Effector memory CD4-positive, alpha-beta T cell (primary cell): ENCODE data around the gene MOB2.

Experiments
- DNase-seq, 3 donors: peaks; one replicate each; pipeline ENCODE4 v3.0.0-alpha.2; 2020
- H3K27ac ChIP-seq: 2 replicates; pipeline ENCODE4 v1.7.0; 2013; ENCODE audit warnings: mild to moderate bottlenecking, low read length, moderate library complexity; ENCODE audit not compliant: insufficient read depth, poor library complexity, severe bottlenecking
- H3K27me3 ChIP-seq: replicated peaks from 2 replicates; pipeline ENCODE4 v1.7.0; 2013; ENCODE audit warnings: mild to moderate bottlenecking, low read length; ENCODE audit not compliant: insufficient read depth, control insufficient read depth, poor library complexity, severe bottlenecking
- H3K36me3 ChIP-seq: 2 replicates; pipeline ENCODE4 v1.7.0; 2013; ENCODE audit warnings: mild to moderate bottlenecking, low read length, moderate library complexity; ENCODE audit not compliant: control insufficient read depth, insufficient read depth
- H3K4me1 ChIP-seq: 2 replicates; pipeline ENCODE4 v1.7.0; 2013; ENCODE audit warnings: low read length, mild to moderate bottlenecking; ENCODE audit not compliant: control insufficient read depth, insufficient read depth, poor library complexity, severe bottlenecking
- H3K4me3 ChIP-seq: 2 replicates; pipeline ENCODE4 v1.7.0; 2013; ENCODE audit warnings: low read length, low read depth, mild to moderate bottlenecking; ENCODE audit not compliant: insufficient read depth, poor library complexity, severe bottlenecking
- H3K9me3 ChIP-seq: 2 replicates; pipeline ENCODE4 v1.7.0; 2013; ENCODE audit warnings: mild to moderate bottlenecking, low read length, moderate library complexity; ENCODE audit not compliant: control insufficient read depth

Gene MOB2

GRCh38 chr11:1480555-1481482 is 5.8 kb downstream of the MOB2 start:
- DNase-seq = no peak
- H3K27ac ChIP-seq = no peak overlapping the region
- no peak overlapping the region for H3K4me3 ChIP-seq
- H3K36me3 ChIP-seq = peaks cover 62% of the 10 kb centered on the region
- no peaks in the 10 kb centered on the region for H3K9me3 ChIP-seq
- H3K4me1 ChIP-seq = no peaks in the 10 kb centered on the region
- no peaks in the 10 kb centered on the region for H3K27me3 ChIP-seq

- Histone ChIP-seq H3K4me1 (no peaks in the 10 kb centered on the region), H3K27me3 (no peaks in the 10 kb centered on the region), H3K27ac (no peak overlapping the region), H3K36me3 (peaks cover 68% of the 10 kb centered on the region), H3K9me3 (no peaks in the 10 kb centered on the region), H3K4me3 (no peak overlapping the region)
- DNase-seq = no peak
Measured at GRCh38 chr11:1480191-1480554, 6.4 kb downstream of the MOB2 start.

GRCh38 chr11:1479678-1480118 is 6.9 kb downstream of the MOB2 start:
- Histone ChIP-seq H3K9me3 (no peaks in the 10 kb centered on the region), H3K4me3 (no peak overlapping the region), H3K36me3 (peaks cover 73% of the 10 kb centered on the region), H3K27ac (no peak overlapping the region), H3K4me1 (no peaks in the 10 kb centered on the region), H3K27me3 (no peaks in the 10 kb centered on the region)
- DNase-seq = no peak

- DNase-seq = no peak
- Histone ChIP-seq H3K9me3 (no peaks in the 10 kb centered on the region), H3K4me3 (no peak overlapping the region), H3K27ac (no peak overlapping the region), H3K27me3 (no peaks in the 10 kb centered on the region), H3K4me1 (no peaks in the 10 kb centered on the region), H3K36me3 (peaks cover 78% of the 10 kb centered on the region)
Measured at GRCh38 chr11:1479006-1479677, 7.4 kb downstream of the MOB2 start.

- Histone ChIP-seq H3K4me3 (no peak overlapping the region), H3K27me3 (no peaks in the 10 kb centered on the region), H3K9me3 (no peaks in the 10 kb centered on the region), H3K36me3 (peaks cover 83% of the 10 kb centered on the region), H3K4me1 (no peaks in the 10 kb centered on the region), H3K27ac (no peak overlapping the region)
- DNase-seq = no peak
Measured at GRCh38 chr11:1478544-1478943, 8.0 kb downstream of the MOB2 start.

- Histone ChIP-seq H3K4me1 (no peaks in the 10 kb centered on the region), H3K27me3 (no peaks in the 10 kb centered on the region), H3K9me3 (no peaks in the 10 kb centered on the region), H3K4me3 (no peak overlapping the region), H3K27ac (no peak overlapping the region), H3K36me3 (peaks cover 85% of the 10 kb centered on the region)
- DNase-seq = no peak
Measured at GRCh38 chr11:1478011-1478410, 8.6 kb downstream of the MOB2 start.

- Histone ChIP-seq H3K27ac (no peak overlapping the region), H3K27me3 (no peaks in the 10 kb centered on the region), H3K9me3 (no peaks in the 10 kb centered on the region), H3K4me1 (no peaks in the 10 kb centered on the region), H3K4me3 (no peak overlapping the region), H3K36me3 (peaks cover 84% of the 10 kb centered on the region)
- no peak for DNase-seq
Measured at GRCh38 chr11:1476940-1477736, 9.4 kb downstream of the MOB2 start.

- H3K4me1 ChIP-seq = no peaks in the 10 kb centered on the region
- H3K36me3 ChIP-seq = peaks cover 86% of the 10 kb centered on the region
- H3K27ac ChIP-seq = no peak overlapping the region
- no peak overlapping the region for H3K4me3 ChIP-seq
- H3K27me3 ChIP-seq = no peaks in the 10 kb centered on the region
- H3K9me3 ChIP-seq = no peaks in the 10 kb centered on the region
- DNase-seq = no peak
Measured at GRCh38 chr11:1475841-1476240, 10.7 kb downstream of the MOB2 start.

GRCh38 chr11:1473786-1474185 is 12.8 kb downstream of the MOB2 start:
- Histone ChIP-seq H3K4me3 (no peak overlapping the region), H3K4me1 (no peaks in the 10 kb centered on the region), H3K9me3 (no peaks in the 10 kb centered on the region), H3K27ac (no peak overlapping the region), H3K36me3 (peaks cover 86% of the 10 kb centered on the region), H3K27me3 (no peaks in the 10 kb centered on the region)
- no peak for DNase-seq
